Breast epithelium (tissue), 3 donors: ENCODE data around the gene PDLIM4.

Experiments
- CTCF ChIP-seq, 3 donors: fragments of 450-650 bp; IDR thresholded peaks; one replicate each; pipeline ENCODE4 v1.5.1; 2016 to 2017; ENCODE audit warnings: antibody characterized with exemption in 3 of 3, mild to moderate bottlenecking in 3 of 3, moderate library complexity in 3 of 3
- POLR2A ChIP-seq: fragments of 450-650 bp; IDR thresholded peaks from one replicate; pipeline ENCODE4 v1.6.1; 2016; ENCODE audit warnings: antibody characterized with exemption, mild to moderate bottlenecking, moderate library complexity
- POLR2AphosphoS5 ChIP-seq, 3 donors: sonication (generic); formaldehyde crosslinking; IDR thresholded peaks; one replicate each; pipeline ENCODE4 v1.6.1; 2017; ENCODE audit warnings: antibody characterized with exemption in 3 of 3

DNA sequence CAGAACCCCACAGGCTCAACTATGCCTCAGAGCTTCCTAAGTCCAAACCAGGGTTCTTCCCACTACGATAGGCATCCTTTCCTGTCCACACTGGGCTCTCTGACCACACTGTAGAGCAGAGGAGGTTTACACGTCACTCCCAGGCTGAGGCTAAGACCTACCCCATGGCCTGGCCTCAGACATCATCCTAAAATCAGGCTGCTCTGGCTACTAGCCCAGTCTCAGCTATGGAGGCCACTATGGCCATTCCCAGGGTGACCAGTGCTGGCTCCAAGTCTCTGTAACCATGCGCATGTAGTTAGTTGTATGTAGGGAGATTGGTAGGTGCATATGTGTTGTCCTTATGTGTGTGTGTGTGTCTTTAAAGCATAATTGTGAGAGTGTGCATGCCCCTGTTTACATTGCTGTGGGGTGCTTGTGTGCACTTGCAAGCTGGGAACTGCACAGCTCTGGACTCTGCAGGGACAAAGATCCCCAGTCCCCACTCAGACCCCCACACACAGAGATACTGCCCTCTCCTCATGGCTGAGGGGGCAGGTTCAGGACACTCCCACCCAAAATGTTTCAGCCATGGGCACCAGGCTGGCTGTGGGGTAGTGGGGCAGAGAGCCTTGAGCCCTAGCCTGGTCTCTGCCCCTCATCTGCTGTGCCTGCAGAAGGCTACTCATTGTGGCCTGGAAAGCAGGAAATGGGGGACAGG is 12.3 kb downstream of the PDLIM4 start:
- no peak for TF ChIP-seq CTCF (IDR thresholded peaks at IDR 0.05)
- TF ChIP-seq POLR2AphosphoS5 (IDR thresholded peaks at IDR 0.05): no peak
- TF ChIP-seq POLR2A: no peak
